ENCODE results near the gene LRMDA.

The LRMDA gene

GRCh38 chr10:75429159-75429827, 2.1 kb upstream of the LRMDA start:
- no peak for DNase-seq (ENCODE audit: extremely low read depth, low read depth)

GRCh38 chr10:75430000-75430763, 1.2 kb upstream of the LRMDA start:
- TF ChIP-seq CTCF (IDR thresholded peaks at IDR 0.05; ENCODE audit: low read depth, low read length) = no peak
- no peak for DNase-seq (ENCODE audit: extremely low read depth, low read depth)

More at GRCh38 chr10:75429159-75429827, 2.1 kb upstream of the LRMDA start:
- TF ChIP-seq CTCF (IDR thresholded peaks at IDR 0.05; ENCODE audit: low read depth, low read length) = no peak

- no peak for DNase-seq (ENCODE audit: extremely low read depth, low read depth)
- TF ChIP-seq CTCF (IDR thresholded peaks at IDR 0.05; ENCODE audit: low read depth, low read length) = no peak
Measured at GRCh38 chr10:75432176-75432575, 752 bp downstream of the LRMDA start.

- TF ChIP-seq CTCF (IDR thresholded peaks at IDR 0.05; ENCODE audit: low read depth, low read length) = no peak
- no peak for DNase-seq (ENCODE audit: extremely low read depth, low read depth)
Measured at GRCh38 chr10:75432763-75433162, 1.3 kb downstream of the LRMDA start.

GRCh38 chr10:75433216-75433615, 1.8 kb downstream of the LRMDA start:
- TF ChIP-seq CTCF (IDR thresholded peaks at IDR 0.05; ENCODE audit: low read depth, low read length) = no peak
- DNase-seq (ENCODE audit: extremely low read depth, low read depth) = no peak

GRCh38 chr10:75434291-75434690, 2.9 kb downstream of the LRMDA start:
- TF ChIP-seq CTCF (IDR thresholded peaks at IDR 0.05; ENCODE audit: low read depth, low read length) = no peak
- no peak for DNase-seq (ENCODE audit: extremely low read depth, low read depth)

GRCh38 chr10:75435291-75435690, 3.9 kb downstream of the LRMDA start:
- DNase-seq (ENCODE audit: extremely low read depth, low read depth) = no peak
- TF ChIP-seq CTCF (IDR thresholded peaks at IDR 0.05; ENCODE audit: low read depth, low read length) = no peak

All from AG09319 (cell line).